Endodermal cell (in vitro differentiated cells): ENCODE results near the gene TPGS1. TPM values are rescaled to one million over a fixed set of nuclear protein-coding genes. Genes with fewer than 3 reads are reported as not detected.

Experiments used
- DNase-seq: peaks from one replicate; pipeline ENCODE4 v3.0.0-alpha.2; 2017
- H3K27ac ChIP-seq: 2 replicates; pipeline ENCODE4 v1.5.1; 2013; ENCODE audit warnings: mild to moderate bottlenecking, low read depth, low read length, moderate library complexity
- H3K27me3 ChIP-seq: 2 replicates; pipeline ENCODE4 v1.6.1; 2013; ENCODE audit warnings: mild to moderate bottlenecking, low read length, moderate library complexity; ENCODE audit not compliant: insufficient read depth, control insufficient read depth, poor library complexity, severe bottlenecking
- H3K36me3 ChIP-seq: 2 replicates; pipeline ENCODE4 v1.7.0; 2013; ENCODE audit warnings: mild to moderate bottlenecking, low read length, moderate library complexity; ENCODE audit not compliant: control insufficient read depth, insufficient read depth
- H3K4me1 ChIP-seq: one replicate; pipeline ENCODE4 v1.7.0; 2013; ENCODE audit warnings: low read length; ENCODE audit not compliant: control insufficient read depth, insufficient read depth
- H3K4me3 ChIP-seq: 2 replicates; pipeline ENCODE4 v1.5.1; 2013; ENCODE audit warnings: mild to moderate bottlenecking, low read length, moderate library complexity
- H3K9ac ChIP-seq: 2 replicates; pipeline ENCODE4 v1.6.1; 2013; ENCODE audit warnings: mild to moderate bottlenecking, low read length, moderate library complexity; ENCODE audit not compliant: poor library complexity, severe bottlenecking; ENCODE audit errors: extremely low read depth
- H3K9me3 ChIP-seq: 2 replicates; pipeline ENCODE4 v1.6.1; 2013; ENCODE audit warnings: mild to moderate bottlenecking, low read length, moderate library complexity; ENCODE audit not compliant: control insufficient read depth
- H3K27ac Mint-ChIP-seq: 2 replicates; pipeline ENCODE4 v1.8.0; 2020; ENCODE audit warnings: mixed read lengths
- H3K27me3 Mint-ChIP-seq: 2 replicates; pipeline ENCODE4 v1.8.0; 2021; ENCODE audit warnings: mild to moderate bottlenecking, mixed read lengths; ENCODE audit not compliant: insufficient read depth
- H3K36me3 Mint-ChIP-seq: 2 replicates; pipeline ENCODE4 v1.8.0; 2020; ENCODE audit warnings: low read depth, mixed read lengths
- H3K4me1 Mint-ChIP-seq: 2 replicates; pipeline ENCODE4 v1.8.0; 2020; ENCODE audit warnings: mixed read lengths
- H3K4me3 Mint-ChIP-seq: 2 replicates; pipeline ENCODE4 v1.8.0; 2020; ENCODE audit warnings: mild to moderate bottlenecking, moderate library complexity, mixed read lengths
- H3K9me3 Mint-ChIP-seq: 2 replicates; pipeline ENCODE4 v1.8.0; 2020; ENCODE audit warnings: mild to moderate bottlenecking, mixed read lengths
- WGBS, 2 experiments: methylation state at CpG; one replicate each; pipeline versions ENCODE4 v1.1.5 to v1.1.7; 2013; ENCODE audit warnings: missing lambda C conversion rate in 2 of 2, mixed read lengths in 1 of 2; ENCODE audit not compliant: insufficient coverage in 1 of 2, insufficient read length in 1 of 2; 5-methylcytosine and 5-hydroxymethylcytosine counted together
- total RNA-seq, 2 donors: library from RNA; stranded (reverse); fragmentation: NEBNext Ultra II Directional in 1 of 2; extraction: Animal tissue kit (Norgen Biotek cat#: 25700) in 1 of 2; gene quantifications; 2 replicates in 1 of 2; 3 replicates in 1 of 2; pipeline ENCODE4 v1.2.1, GENCODE V29; 2021
- TF ChIP-seq, protein P1 (sequence below): fragments of 200-600 bp; sonication (generic); conservative IDR thresholded peaks from 2 replicates; pipeline ENCODE4 v1.5.0; 2021; ENCODE audit warnings: antibody characterized with exemption, mild to moderate bottlenecking

The TPGS1 gene
- total RNA-seq, 2 donors from 2014 or later: 11.7 to 13.0 TPM

DNA sequence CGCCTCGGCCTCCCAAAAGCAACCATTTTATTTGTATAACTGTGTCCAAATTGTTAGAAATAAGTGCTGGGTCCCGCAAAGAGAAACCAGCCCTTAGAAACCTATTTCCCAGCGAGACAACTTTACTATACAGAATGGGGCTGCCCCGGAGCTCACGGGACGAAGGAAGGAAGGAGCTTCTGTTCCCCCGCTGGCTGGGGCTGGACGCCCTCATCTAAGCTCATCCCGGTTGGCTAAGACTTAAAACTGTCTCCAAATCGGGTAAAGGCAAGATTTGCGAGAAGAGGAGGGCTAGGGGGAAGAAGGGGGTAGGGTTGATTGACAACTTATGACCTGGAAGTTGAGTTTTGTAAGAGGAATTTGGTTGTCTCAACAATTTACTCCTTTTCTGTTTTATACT lies 52.8 kb downstream of the TPGS1 start:
- TF ChIP-seq, protein P1, sequence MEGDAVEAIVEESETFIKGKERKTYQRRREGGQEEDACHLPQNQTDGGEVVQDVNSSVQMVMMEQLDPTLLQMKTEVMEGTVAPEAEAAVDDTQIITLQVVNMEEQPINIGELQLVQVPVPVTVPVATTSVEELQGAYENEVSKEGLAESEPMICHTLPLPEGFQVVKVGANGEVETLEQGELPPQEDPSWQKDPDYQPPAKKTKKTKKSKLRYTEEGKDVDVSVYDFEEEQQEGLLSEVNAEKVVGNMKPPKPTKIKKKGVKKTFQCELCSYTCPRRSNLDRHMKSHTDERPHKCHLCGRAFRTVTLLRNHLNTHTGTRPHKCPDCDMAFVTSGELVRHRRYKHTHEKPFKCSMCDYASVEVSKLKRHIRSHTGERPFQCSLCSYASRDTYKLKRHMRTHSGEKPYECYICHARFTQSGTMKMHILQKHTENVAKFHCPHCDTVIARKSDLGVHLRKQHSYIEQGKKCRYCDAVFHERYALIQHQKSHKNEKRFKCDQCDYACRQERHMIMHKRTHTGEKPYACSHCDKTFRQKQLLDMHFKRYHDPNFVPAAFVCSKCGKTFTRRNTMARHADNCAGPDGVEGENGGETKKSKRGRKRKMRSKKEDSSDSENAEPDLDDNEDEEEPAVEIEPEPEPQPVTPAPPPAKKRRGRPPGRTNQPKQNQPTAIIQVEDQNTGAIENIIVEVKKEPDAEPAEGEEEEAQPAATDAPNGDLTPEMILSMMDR: no peak
- peaks cover 4% of the 10 kb centered on the region for H3K4me1 ChIP-seq
- H3K36me3 ChIP-seq: no peaks in the 10 kb centered on the region
- H3K9me3 ChIP-seq: no peaks in the 10 kb centered on the region
- 84 to 88% methylated on average over 6 to 12 of the region's 12 CpGs for WGBS, 2 experiments
- H3K9ac ChIP-seq: no peak overlapping the region
- no peak overlapping the region for H3K4me3 Mint-ChIP-seq
- H3K27ac Mint-ChIP-seq: no peak overlapping the region
- no peak overlapping the region for H3K27ac ChIP-seq
- H3K27me3 ChIP-seq: no peaks in the 10 kb centered on the region
- DNase-seq: peak; percentile 44
- no peaks in the 10 kb centered on the region for H3K9me3 Mint-ChIP-seq
- H3K27me3 Mint-ChIP-seq: no peaks in the 10 kb centered on the region
- H3K4me1 Mint-ChIP-seq: no peaks in the 10 kb centered on the region
- peaks cover 6% of the 10 kb centered on the region for H3K36me3 Mint-ChIP-seq
- no peak overlapping the region for H3K4me3 ChIP-seq

DNA sequence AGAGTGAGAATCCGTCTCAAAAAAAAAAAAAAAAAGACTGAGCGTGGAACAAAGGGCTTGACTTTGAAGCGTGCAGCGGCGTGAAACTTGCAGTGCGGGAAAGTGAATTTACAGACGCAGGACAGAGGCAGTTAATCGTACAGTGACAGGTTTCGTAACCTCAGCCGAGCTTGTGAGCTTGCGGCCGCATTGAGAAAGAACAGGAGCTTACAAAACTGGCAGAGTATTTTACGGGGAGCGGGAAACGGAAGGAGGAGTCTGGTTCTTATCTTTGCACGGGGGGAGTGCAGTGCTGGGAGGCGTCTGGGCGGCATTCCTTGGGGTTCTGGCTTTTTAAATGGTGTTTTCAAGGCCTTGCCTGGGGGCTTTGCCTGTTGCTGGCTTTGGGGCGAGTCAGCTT lies 59.1 kb downstream of the TPGS1 start:
- peaks cover 5% of the 10 kb centered on the region for H3K4me1 Mint-ChIP-seq
- peaks cover 9% of the 10 kb centered on the region for H3K9me3 Mint-ChIP-seq
- WGBS, 2 experiments: 91 to 95% methylated on average over 17 to 19 of the region's 19 CpGs
- H3K27me3 Mint-ChIP-seq: peaks cover 9% of the 10 kb centered on the region
- H3K27ac Mint-ChIP-seq: no peak overlapping the region
- Histone ChIP-seq H3K4me3 (no peak overlapping the region), H3K9ac (no peak overlapping the region), H3K9me3 (no peaks in the 10 kb centered on the region), H3K27ac (no peak overlapping the region), H3K36me3 (peaks cover 10% of the 10 kb centered on the region), H3K4me1 (no peaks in the 10 kb centered on the region), H3K27me3 (no peaks in the 10 kb centered on the region)
- H3K36me3 Mint-ChIP-seq: peaks cover 13% of the 10 kb centered on the region
- TF ChIP-seq, protein P1: no peak
- no peak overlapping the region for H3K4me3 Mint-ChIP-seq
- no peak for DNase-seq

DNA sequence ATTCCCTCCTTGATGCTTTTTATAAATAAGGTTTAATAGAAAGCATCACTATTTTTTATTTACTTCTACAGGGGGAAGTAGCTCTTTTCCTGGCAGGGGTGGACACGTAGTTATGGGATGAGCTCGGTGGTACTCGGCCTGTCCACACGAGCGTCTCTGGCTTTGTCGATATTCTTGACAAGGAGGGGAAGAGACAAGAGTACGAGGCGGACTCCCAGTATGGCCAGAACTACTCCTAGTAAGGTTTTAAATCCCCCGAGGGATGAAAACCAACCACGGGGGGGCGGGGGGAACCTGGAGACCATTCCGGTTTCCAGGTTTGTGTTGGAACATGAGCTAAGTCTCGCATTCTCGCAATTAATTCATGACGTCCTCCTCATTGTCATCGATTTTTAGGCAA lies 59.5 kb downstream of the TPGS1 start:
- Mint-ChIP-seq H3K27ac (no peak overlapping the region), H3K4me1 (peaks cover 5% of the 10 kb centered on the region), H3K27me3 (peaks cover 9% of the 10 kb centered on the region), H3K4me3 (no peak overlapping the region), H3K36me3 (peaks cover 13% of the 10 kb centered on the region), H3K9me3 (peaks cover 9% of the 10 kb centered on the region)
- peaks cover 10% of the 10 kb centered on the region for H3K36me3 ChIP-seq
- no peak overlapping the region for H3K4me3 ChIP-seq
- TF ChIP-seq, protein P1: no peak
- no peak overlapping the region for H3K27ac ChIP-seq
- H3K9ac ChIP-seq: no peak overlapping the region
- H3K4me1 ChIP-seq: no peaks in the 10 kb centered on the region
- 90 to 96% methylated on average over 16 of the region's 16 CpGs for WGBS, 2 experiments
- no peak for DNase-seq
- H3K27me3 ChIP-seq: no peaks in the 10 kb centered on the region
- no peaks in the 10 kb centered on the region for H3K9me3 ChIP-seq
